ENCODE measurements around the gene GRM7. TPM values are rescaled to one million over a fixed set of nuclear protein-coding genes. Genes with fewer than 3 reads are reported as not detected.
A peak's percentile ranks its signal among the peaks of the same experiment; 100 is the strongest.

The GRM7 gene
- total RNA-seq, 2 donors from 2014 or later, result 0.68 to 3.9 TPM

DNA sequence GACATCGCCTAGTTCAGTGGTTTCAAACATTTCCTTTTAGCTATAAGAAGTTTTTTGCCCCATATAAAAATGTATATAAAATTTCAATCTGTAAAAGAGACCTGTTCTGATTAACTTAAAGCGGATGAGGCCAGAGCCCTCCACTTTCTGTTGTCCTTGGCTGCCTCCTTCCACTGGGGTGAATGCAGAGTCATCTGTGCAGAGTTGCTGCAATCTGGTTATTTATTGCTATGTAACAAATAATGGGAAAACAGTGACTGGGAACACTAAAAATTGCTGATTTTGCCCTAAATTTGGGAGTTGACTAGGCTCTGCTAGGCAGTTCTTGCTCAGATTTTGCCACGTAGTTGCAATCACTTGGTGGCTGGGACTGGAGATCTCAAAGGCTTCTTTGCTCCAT lies 637.8 kb downstream of the GRM7 start:
- no peak overlapping the region for H3K4me3 ChIP-seq
- H3K4me1 ChIP-seq (ENCODE audit: control insufficient read depth in 1 of 2, low read depth in 2 of 2), result no peaks in the 10 kb centered on the region
- H3K9me3 ChIP-seq, result peaks cover under 1% of the 10 kb centered on the region
- TF ChIP-seq, protein P1, sequence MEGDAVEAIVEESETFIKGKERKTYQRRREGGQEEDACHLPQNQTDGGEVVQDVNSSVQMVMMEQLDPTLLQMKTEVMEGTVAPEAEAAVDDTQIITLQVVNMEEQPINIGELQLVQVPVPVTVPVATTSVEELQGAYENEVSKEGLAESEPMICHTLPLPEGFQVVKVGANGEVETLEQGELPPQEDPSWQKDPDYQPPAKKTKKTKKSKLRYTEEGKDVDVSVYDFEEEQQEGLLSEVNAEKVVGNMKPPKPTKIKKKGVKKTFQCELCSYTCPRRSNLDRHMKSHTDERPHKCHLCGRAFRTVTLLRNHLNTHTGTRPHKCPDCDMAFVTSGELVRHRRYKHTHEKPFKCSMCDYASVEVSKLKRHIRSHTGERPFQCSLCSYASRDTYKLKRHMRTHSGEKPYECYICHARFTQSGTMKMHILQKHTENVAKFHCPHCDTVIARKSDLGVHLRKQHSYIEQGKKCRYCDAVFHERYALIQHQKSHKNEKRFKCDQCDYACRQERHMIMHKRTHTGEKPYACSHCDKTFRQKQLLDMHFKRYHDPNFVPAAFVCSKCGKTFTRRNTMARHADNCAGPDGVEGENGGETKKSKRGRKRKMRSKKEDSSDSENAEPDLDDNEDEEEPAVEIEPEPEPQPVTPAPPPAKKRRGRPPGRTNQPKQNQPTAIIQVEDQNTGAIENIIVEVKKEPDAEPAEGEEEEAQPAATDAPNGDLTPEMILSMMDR (IDR thresholded peaks at IDR 0.05), result no peak
- no peaks in the 10 kb centered on the region for H3K27me3 ChIP-seq (replicated peaks; ENCODE audit: insufficient read depth)
- H3K27ac ChIP-seq, result no peak overlapping the region
- DNase-seq (ENCODE audit: low spot score) (no peak), ATAC-seq (ENCODE audit: insufficient number of reproducible peaks, low FRiP score, low read depth) (no peak)
- no peaks in the 10 kb centered on the region for H3K36me3 ChIP-seq

DNA sequence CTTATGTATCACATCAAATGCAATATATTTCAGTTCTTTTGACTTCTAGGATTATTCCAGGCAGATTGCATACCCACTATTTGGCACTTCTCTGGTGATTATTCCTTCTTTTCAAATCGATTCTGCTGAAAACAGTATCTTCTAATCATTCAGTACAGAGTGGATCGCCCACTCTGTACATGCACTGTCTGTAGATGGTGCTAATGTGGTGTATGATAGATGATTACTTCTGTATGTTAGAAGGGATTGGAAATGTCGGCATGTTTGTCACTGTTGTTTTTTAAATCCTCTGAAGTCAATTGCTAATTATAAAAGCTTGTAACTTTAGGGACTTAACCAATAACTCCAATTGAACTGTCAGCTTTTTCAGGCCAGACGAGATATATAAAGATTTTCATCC lies 642.5 kb downstream of the GRM7 start:
- no peaks in the 10 kb centered on the region for H3K27me3 ChIP-seq (replicated peaks; ENCODE audit: insufficient read depth)
- H3K36me3 ChIP-seq, result no peaks in the 10 kb centered on the region
- no peak overlapping the region for H3K4me3 ChIP-seq
- TF ChIP-seq, protein P1 (IDR thresholded peaks at IDR 0.05), result no peak
- no peaks in the 10 kb centered on the region for H3K9me3 ChIP-seq
- peaks cover 19 to 26% of the 10 kb centered on the region in 2 donors for H3K4me1 ChIP-seq (ENCODE audit: control insufficient read depth in 1 of 2, low read depth in 2 of 2)
- ATAC-seq (ENCODE audit: insufficient number of reproducible peaks, low FRiP score, low read depth), result no peak
- no peak for DNase-seq (ENCODE audit: low spot score)
- no peak overlapping the region for H3K27ac ChIP-seq

DNA sequence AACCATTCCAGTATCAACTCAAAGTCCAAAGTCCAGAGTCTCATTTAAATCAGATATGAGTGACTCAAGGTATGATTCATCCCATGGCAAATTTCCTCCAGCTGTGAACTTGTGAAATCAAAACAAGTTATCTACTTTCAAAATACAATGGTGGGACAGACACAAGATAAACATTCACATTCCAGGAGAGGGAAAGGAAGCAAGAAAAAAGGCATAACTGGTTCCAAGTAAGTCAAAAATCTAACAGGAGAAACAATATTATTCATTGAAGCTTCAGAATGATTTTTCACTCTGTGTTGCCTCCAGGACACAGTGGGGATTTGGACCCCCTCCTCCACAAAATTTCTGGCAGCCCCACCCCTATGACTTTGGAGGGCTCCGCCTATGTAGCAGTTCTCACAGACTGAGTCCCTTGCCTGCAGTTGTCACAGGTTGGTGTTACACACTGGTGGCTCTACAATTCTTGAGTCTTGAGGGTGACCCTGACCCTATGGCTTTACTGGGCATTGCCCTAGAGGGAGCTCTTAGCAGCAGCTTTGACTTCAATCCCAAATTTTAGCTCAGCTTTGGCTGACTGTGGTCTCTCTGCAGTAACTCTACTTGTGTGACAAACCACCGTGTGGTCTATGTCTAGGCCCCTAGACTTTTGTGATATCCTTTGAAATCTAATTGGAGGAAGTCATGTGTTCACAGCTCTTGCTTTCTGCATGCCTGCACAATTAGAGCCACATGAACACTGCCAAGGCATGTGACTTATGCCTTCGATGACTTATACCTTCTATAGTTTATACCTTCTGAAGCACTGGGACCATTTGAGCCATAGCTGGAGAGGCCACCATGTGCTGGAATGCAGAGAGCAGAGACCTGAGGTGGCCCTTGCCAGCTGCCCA lies 644.2 kb downstream of the GRM7 start:
- no peak overlapping the region for H3K4me3 ChIP-seq
- H3K4me1 ChIP-seq (ENCODE audit: control insufficient read depth in 1 of 2, low read depth in 2 of 2), result peaks cover 19 to 26% of the 10 kb centered on the region in 2 donors
- TF ChIP-seq, protein P1 (IDR thresholded peaks at IDR 0.05), result no peak
- no peaks in the 10 kb centered on the region for H3K36me3 ChIP-seq
- ATAC-seq (ENCODE audit: insufficient number of reproducible peaks, low FRiP score, low read depth) (peak; percentile 72), DNase-seq (ENCODE audit: low spot score) (peak; percentile 19)
- H3K9me3 ChIP-seq, result no peaks in the 10 kb centered on the region
- H3K27ac ChIP-seq, result peak overlapping the region; percentile 24 to 60
- H3K27me3 ChIP-seq (replicated peaks; ENCODE audit: insufficient read depth), result no peaks in the 10 kb centered on the region

DNA sequence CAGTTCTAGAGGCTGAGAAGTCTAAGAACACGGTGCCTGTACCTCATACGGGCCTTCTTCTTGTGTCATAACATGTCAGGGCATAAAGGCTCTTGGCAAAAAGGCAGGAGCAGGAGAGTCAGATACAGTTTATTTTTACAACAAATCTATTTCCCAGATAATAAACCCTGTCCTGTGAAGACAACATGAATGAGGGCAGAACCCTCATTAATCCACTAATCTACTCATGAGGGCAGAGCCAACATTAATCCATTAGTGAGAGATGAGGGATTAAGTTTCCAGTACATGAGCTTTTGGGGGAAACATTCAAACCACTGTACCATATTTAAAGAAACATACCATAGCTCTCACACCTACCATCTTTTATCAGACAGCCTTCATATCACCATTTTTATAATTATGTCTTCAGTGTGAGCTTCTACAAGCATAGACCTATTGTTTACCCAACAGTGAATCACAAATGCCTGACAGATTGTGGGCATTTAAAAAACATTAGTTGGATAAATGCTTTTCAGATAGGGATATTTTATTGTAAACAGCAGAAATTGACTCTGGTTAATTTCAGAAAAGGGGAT lies 645.8 kb downstream of the GRM7 start:
- TF ChIP-seq, protein P1 (IDR thresholded peaks at IDR 0.05), result no peak
- ATAC-seq (ENCODE audit: insufficient number of reproducible peaks, low FRiP score, low read depth), result no peak
- H3K27ac ChIP-seq, result peak overlapping the region; percentile 24 to 60
- no peaks in the 10 kb centered on the region for H3K9me3 ChIP-seq
- no peak for DNase-seq (ENCODE audit: low spot score)
- H3K4me1 ChIP-seq (ENCODE audit: control insufficient read depth in 1 of 2, low read depth in 2 of 2), result peaks cover 19 to 30% of the 10 kb centered on the region in 2 donors
- no peaks in the 10 kb centered on the region for H3K27me3 ChIP-seq (replicated peaks; ENCODE audit: insufficient read depth)
- no peak overlapping the region for H3K4me3 ChIP-seq
- no peaks in the 10 kb centered on the region for H3K36me3 ChIP-seq

DNA sequence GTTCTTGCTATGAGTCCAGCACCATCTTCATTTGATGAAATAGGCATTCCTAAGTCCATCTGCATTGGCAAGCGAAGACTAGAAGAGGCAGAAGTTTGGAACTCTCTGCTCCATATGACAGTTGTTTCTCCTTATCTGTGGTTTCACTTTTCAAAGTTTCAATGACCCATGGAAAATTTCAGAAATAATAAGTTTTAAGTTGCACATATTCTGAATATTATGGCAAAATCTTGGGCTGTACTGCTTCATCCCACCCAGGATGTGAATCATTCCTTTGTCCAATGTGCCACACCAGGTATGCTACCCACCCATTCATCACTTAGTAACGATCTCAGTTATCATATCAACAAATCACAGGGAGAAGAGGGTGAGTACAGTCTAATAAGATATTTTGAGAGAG lies 647.9 kb downstream of the GRM7 start:
- no peaks in the 10 kb centered on the region for H3K36me3 ChIP-seq
- H3K9me3 ChIP-seq, result no peaks in the 10 kb centered on the region
- no peak overlapping the region for H3K4me3 ChIP-seq
- ATAC-seq (ENCODE audit: insufficient number of reproducible peaks, low FRiP score, low read depth) (no peak), DNase-seq (ENCODE audit: low spot score) (no peak)
- H3K27me3 ChIP-seq (replicated peaks; ENCODE audit: insufficient read depth), result no peaks in the 10 kb centered on the region
- H3K4me1 ChIP-seq (ENCODE audit: control insufficient read depth in 1 of 2, low read depth in 2 of 2), result peaks cover 19 to 30% of the 10 kb centered on the region in 2 donors
- H3K27ac ChIP-seq, result no peak overlapping the region
- TF ChIP-seq, protein P1 (IDR thresholded peaks at IDR 0.05), result no peak

All from thoracic aorta (tissue), 2 donors.